Activated T-cell treated with anti-CD3 and anti-CD28 coated beads, Interleukin-2, amount 50 U/mL, for 24 hours (primary cell): ENCODE measurements around the gene RAPGEF1.
"Not testable (repeated sequence)": the region's sequence is repeated elsewhere in the genome, so short reads cannot be mapped to it uniquely, and the experiment has no call there.

Experiments
- DNase-seq: peaks from one replicate; pipeline ENCODE4 v3.0.0-alpha.2; 2020
- H3K27ac Mint-ChIP-seq: 2 replicates; pipeline ENCODE4 v1.8.0; 2020; ENCODE audit warnings: mild to moderate bottlenecking, mixed read lengths
- H3K27me3 Mint-ChIP-seq: 2 replicates; pipeline ENCODE4 v1.8.0; 2020; ENCODE audit warnings: mixed read lengths
- H3K36me3 Mint-ChIP-seq: 2 replicates; pipeline ENCODE4 v1.8.0; 2020; ENCODE audit warnings: low read depth, mixed read lengths
- H3K4me1 Mint-ChIP-seq: 2 replicates; pipeline ENCODE4 v1.8.0; 2020; ENCODE audit warnings: low read depth, mixed read lengths
- H3K4me3 Mint-ChIP-seq: 2 replicates; pipeline ENCODE4 v1.8.0; 2020; ENCODE audit warnings: mild to moderate bottlenecking, moderate library complexity, mixed read lengths
- H3K9me3 Mint-ChIP-seq: 2 replicates; pipeline ENCODE4 v1.8.0; 2020; ENCODE audit warnings: mixed read lengths

Gene RAPGEF1

GRCh38 chr9:131550465-131550864 is 189.4 kb downstream of the RAPGEF1 start:
- peaks cover 69% of the 10 kb centered on the region for H3K27me3 Mint-ChIP-seq
- H3K9me3 Mint-ChIP-seq, DNase-seq: not testable (repeated sequence)

DNA sequence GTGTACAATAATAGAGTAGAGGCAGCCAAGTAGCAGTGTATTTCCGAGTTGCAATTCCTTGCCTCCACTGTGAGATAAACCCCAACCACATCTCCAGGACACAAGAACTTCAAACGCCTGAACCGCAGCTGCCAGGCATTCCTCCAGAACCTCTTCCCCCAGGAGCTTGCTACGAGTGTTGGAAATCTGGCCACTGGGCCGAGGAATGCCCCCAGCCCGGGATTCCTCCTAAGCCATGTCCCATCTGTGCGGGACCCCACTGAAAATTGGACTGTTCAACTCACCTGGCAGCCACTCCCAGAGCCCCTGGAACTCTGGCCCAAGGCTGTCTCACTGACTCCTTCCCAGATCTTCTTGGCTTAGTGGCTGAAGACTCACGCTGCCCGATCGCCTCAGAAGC is 190.7 kb downstream of the RAPGEF1 start:
- H3K27ac Mint-ChIP-seq, H3K9me3 Mint-ChIP-seq, H3K36me3 Mint-ChIP-seq, DNase-seq, H3K4me3 Mint-ChIP-seq: not testable (repeated sequence)
- Mint-ChIP-seq H3K27me3 (peaks cover 65% of the 10 kb centered on the region), H3K4me1 (peaks cover 16% of the 10 kb centered on the region)

More at GRCh38 chr9:131550465-131550864, 189.4 kb downstream of the RAPGEF1 start:
- not testable (repeated sequence) for H3K4me3 Mint-ChIP-seq, H3K36me3 Mint-ChIP-seq, H3K27ac Mint-ChIP-seq
- peaks cover 18% of the 10 kb centered on the region for H3K4me1 Mint-ChIP-seq

GRCh38 chr9:131546336-131547084 is 193.4 kb downstream of the RAPGEF1 start:
- Mint-ChIP-seq H3K9me3 (peaks cover 20% of the 10 kb centered on the region), H3K36me3 (peaks cover 14% of the 10 kb centered on the region), H3K4me3 (peak overlapping the region; percentile 70), H3K4me1 (peaks cover 16% of the 10 kb centered on the region), H3K27me3 (peaks cover 54% of the 10 kb centered on the region), H3K27ac (no peak overlapping the region)
- DNase-seq: no peak

- H3K27me3 Mint-ChIP-seq: peaks cover 51% of the 10 kb centered on the region
- no peak overlapping the region for H3K27ac Mint-ChIP-seq
- H3K9me3 Mint-ChIP-seq: peaks cover 20% of the 10 kb centered on the region
- DNase-seq: no peak
- H3K4me1 Mint-ChIP-seq: peaks cover 16% of the 10 kb centered on the region
- peaks cover 14% of the 10 kb centered on the region for H3K36me3 Mint-ChIP-seq
- H3K4me3 Mint-ChIP-seq: peak overlapping the region; percentile 70
Observed at GRCh38 chr9:131545786-131546335, 194.0 kb downstream of the RAPGEF1 start.

DNA sequence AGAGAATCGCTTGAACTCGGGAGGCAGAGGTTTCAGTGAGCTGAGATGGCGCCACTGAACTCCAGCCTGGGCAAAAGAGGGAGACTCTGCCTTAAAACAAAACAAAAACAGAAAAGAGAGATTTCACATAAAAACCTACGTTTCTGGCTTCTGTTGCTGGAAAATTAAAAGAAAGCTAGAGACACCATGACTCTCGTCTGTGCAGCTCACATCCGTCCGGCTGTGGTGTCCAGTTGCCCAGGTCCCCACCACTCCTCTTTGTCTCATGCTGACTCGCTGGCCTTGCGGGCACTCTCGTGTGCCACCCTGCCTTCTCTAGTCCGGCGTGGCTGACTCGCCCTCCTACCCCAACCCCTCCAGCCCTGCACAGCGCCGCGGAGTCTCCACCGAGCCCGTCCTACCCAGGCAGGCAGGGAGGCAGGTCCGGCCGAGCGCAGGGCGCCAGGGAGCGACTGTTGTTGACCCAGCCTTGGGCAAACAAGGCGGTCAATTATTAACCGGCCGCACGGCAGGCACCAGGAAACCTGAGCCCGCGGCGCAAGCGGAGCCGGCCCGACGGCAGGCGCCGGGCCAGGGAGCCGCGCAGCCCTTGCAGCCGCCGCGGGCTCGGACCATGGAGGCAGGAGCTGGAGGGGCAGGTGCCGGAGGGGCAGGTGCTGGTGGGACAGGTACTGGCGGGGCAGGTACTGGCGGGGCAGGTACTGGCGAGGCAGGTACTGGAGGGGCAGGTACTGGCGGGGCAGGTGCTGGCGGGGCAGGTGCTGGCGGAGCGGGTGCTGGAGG is 194.7 kb downstream of the RAPGEF1 start, which contains the start of gene PRRT1B:
Gene PRRT1B (plus strand): TSS at position 521 of the 783 bp plus-strand sequence. CDS start 93 bp downstream, at position 614.
- Mint-ChIP-seq H3K36me3 (peaks cover 14% of the 10 kb centered on the region), H3K27me3 (peaks cover 51% of the 10 kb centered on the region), H3K4me1 (peaks cover 21% of the 10 kb centered on the region), H3K27ac (no peak within 1 kb of the TSS), H3K9me3 (peaks cover 20% of the 10 kb centered on the region), H3K4me3 (peak within 1 kb of the TSS; percentile 70)
- no peak for DNase-seq

- peaks cover 32% of the 10 kb centered on the region for H3K27me3 Mint-ChIP-seq
- DNase-seq: no peak
- no peak overlapping the region for H3K27ac Mint-ChIP-seq
- no peak overlapping the region for H3K4me3 Mint-ChIP-seq
- H3K9me3 Mint-ChIP-seq: peaks cover 20% of the 10 kb centered on the region
- peaks cover 14% of the 10 kb centered on the region for H3K36me3 Mint-ChIP-seq
- H3K4me1 Mint-ChIP-seq: peaks cover 32% of the 10 kb centered on the region
Observed at GRCh38 chr9:131543141-131543540, 196.7 kb downstream of the RAPGEF1 start.

DNA sequence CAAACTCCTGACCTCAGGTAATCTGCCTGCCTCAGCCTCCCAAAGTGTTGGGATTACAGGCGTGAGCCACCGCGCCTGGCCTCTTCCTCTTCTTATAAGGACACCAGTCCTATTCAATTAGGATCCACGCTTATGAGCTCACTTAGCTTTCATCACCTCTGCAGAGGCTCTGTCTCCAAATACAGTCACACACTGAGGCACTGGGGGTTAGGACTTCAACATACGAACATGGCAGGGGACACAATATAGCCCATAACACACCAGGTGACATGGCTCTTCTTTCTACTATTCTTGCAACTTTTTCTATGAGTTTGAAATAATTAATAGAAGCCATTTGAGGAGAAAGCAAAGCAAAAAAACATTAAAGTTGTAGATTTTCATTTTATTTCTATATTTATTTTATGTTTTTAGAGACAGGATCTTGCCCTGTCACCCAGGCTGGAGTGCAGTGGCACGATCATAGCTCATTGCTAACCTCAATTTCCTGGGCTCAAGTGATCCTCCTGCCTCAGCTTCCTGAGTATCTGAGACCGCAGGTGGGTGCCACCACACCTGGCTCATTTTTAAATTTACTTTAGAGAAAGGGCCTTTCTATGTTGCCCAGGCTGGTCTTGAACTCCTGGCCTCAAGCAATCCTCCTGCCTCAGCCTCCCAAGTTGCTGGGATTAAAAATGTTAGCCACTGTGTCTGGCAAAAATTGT is 200.5 kb downstream of the RAPGEF1 start:
- H3K27ac Mint-ChIP-seq: peak overlapping the region; percentile 68
- H3K27me3 Mint-ChIP-seq: peaks cover 2% of the 10 kb centered on the region
- peaks cover 29% of the 10 kb centered on the region for H3K4me1 Mint-ChIP-seq
- H3K36me3 Mint-ChIP-seq: peaks cover 9% of the 10 kb centered on the region
- H3K9me3 Mint-ChIP-seq: peaks cover 17% of the 10 kb centered on the region
- DNase-seq: no peak
- H3K4me3 Mint-ChIP-seq: no peak overlapping the region

- DNase-seq: no peak
- Mint-ChIP-seq H3K36me3 (peaks cover 2% of the 10 kb centered on the region), H3K4me1 (peaks cover 32% of the 10 kb centered on the region), H3K9me3 (peaks cover 5% of the 10 kb centered on the region), H3K4me3 (no peak overlapping the region), H3K27ac (no peak overlapping the region), H3K27me3 (no peaks in the 10 kb centered on the region)
Observed at GRCh38 chr9:131537946-131538345, 201.9 kb downstream of the RAPGEF1 start.

- H3K27me3 Mint-ChIP-seq: no peaks in the 10 kb centered on the region
- H3K4me1 Mint-ChIP-seq: peaks cover 32% of the 10 kb centered on the region
- H3K4me3 Mint-ChIP-seq: no peak overlapping the region
- H3K27ac Mint-ChIP-seq: no peak overlapping the region
- DNase-seq: no peak
- H3K36me3 Mint-ChIP-seq: peaks cover 6% of the 10 kb centered on the region
- H3K9me3 Mint-ChIP-seq: no peaks in the 10 kb centered on the region
Observed at GRCh38 chr9:131534721-131535237, 205.1 kb downstream of the RAPGEF1 start.

- DNase-seq: peak; percentile 82
- Mint-ChIP-seq H3K4me3 (peak within 1 kb of the TSS; percentile 86), H3K9me3 (no peaks in the 10 kb centered on the region), H3K4me1 (peaks cover 33% of the 10 kb centered on the region), H3K27ac (peak within 1 kb of the TSS; percentile 88), H3K36me3 (peaks cover 37% of the 10 kb centered on the region), H3K27me3 (no peaks in the 10 kb centered on the region)
Observed at GRCh38 chr9:131530920-131531832, 208.7 kb downstream of the RAPGEF1 start, which contains the start of gene UCK1. Gene UCK1 (minus strand): TSS chr9:131531263. CDS start chr9:131531174, 89 bp downstream.

DNA sequence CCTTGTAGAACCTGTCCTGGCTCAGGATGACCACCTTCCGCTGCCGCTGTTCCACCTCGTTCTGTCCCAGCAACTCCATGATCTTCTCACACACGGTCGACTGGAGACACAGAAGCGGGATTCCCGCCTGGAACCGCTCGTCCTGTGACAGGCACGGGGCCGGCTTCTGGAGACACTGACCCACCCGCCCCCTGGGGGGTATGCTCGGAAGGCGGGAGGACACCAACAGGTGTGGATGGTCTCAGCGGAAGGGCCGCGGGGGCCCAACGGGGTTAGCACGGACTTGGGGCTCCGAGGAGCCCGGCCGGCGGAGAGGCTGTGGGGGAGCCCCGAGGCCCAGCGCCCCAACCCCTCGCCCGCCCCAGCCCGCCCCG is 209.3 kb downstream of the RAPGEF1 start:
- H3K27me3 Mint-ChIP-seq: no peaks in the 10 kb centered on the region
- H3K36me3 Mint-ChIP-seq: peaks cover 43% of the 10 kb centered on the region
- H3K27ac Mint-ChIP-seq: peak overlapping the region; percentile 88
- H3K9me3 Mint-ChIP-seq: no peaks in the 10 kb centered on the region
- peaks cover 31% of the 10 kb centered on the region for H3K4me1 Mint-ChIP-seq
- peak overlapping the region; percentile 86 for H3K4me3 Mint-ChIP-seq
- peak; percentile 45 for DNase-seq

DNA sequence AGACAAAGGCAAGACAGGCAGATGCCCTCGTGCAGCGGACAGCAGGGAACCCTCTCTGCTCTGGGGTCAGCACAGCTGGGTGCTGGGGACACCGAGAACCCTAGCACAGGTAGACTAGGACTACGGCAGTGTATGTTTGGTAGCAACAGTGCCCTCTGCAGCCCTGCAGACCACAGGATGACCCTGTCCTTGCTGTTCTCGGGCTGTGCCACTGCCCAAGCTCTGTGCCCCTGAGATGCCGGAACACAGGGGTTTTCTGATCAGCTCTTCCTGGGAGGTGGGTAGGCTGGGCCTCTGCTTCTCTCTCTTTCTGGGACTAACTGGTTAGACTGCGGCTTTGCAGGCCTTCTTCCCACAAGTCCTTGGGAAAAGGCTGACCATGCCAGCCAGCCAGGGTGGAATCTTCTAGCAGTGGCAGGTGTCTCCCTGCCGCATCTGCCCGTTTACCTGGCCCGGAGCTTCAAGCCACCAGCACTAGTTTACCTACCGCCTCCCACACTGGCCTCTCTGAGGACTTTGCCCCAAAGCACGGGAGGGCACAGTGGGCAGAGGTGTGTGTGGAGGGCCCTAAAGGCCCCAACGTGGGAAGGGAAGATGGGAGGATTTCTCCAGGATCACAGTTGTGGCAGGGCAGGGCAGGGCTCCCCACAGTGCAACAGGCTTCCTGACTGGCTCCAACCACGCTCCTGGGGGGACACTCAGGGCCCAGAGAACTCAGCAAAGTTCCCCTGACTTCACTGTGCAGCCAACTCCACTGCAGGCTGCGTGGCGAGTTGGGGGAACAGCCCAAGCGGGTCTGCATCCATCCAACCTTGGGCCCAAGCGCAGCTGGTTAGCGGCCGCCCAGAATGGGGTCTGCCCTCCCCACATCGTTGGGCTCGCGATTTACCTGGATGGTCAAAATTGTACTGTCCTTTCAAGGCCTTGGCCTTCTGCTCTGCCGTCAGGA is 210.0 kb downstream of the RAPGEF1 start:
- no peak for DNase-seq
- Mint-ChIP-seq H3K4me3 (peak overlapping the region; percentile 86), H3K4me1 (peaks cover 29% of the 10 kb centered on the region), H3K27ac (peak overlapping the region; percentile 88), H3K9me3 (no peaks in the 10 kb centered on the region), H3K36me3 (peaks cover 50% of the 10 kb centered on the region), H3K27me3 (no peaks in the 10 kb centered on the region)
